Measurements from ENCODE around the gene TBC1D17.

TBC1D17 gene

GRCh38 chr19:49895566-49896297, 18.2 kb downstream of the TBC1D17 start:
- DNase-seq: no peak

DNA sequence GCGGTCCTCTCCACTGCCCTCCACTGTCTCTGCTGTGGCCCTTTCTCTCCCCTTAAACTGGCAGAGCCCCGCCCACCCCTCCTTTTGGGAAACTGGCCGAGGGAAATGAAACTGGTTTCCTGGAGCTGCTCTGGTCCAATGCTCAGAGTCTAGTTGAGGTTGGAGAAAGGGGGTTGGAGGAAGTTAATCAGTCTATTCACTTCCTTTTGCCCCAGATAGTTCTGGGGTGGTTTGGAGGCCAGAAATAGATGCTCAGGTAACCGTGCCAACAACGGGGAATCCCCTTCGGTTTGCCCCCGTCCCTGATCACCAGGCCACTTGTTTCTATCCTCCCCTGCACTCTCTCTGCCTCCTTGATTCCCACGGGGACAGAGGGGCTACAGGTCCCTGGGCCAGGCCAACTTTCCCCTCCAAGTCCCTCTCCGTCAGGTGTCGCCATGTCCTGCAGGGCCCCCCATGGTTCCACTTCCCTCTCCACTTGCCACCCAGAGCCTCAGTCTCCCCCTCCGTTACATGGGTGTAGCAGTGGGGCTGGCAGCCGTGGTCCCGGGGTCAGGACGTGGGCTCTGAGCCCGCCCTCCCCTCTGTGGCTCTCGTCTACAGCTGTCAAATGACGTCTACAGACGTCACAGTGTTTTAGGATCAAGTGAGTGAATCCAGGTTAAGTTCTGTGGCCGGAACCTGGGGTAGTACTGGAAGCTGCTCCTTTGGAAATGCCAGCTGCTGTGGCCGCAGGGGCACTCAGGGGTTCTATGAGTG, 19.5 kb downstream of the TBC1D17 start, which contains the start of gene IL4I1:
Gene IL4I1 (minus strand): TSS at position 25 of the 759 bp plus-strand sequence. CDS start 727 bp downstream, outside the sequence.
- DNase-seq: no peak

GRCh38 chr19:49904136-49904535, 26.6 kb downstream of the TBC1D17 start:
- DNase-seq: no peak

DNA sequence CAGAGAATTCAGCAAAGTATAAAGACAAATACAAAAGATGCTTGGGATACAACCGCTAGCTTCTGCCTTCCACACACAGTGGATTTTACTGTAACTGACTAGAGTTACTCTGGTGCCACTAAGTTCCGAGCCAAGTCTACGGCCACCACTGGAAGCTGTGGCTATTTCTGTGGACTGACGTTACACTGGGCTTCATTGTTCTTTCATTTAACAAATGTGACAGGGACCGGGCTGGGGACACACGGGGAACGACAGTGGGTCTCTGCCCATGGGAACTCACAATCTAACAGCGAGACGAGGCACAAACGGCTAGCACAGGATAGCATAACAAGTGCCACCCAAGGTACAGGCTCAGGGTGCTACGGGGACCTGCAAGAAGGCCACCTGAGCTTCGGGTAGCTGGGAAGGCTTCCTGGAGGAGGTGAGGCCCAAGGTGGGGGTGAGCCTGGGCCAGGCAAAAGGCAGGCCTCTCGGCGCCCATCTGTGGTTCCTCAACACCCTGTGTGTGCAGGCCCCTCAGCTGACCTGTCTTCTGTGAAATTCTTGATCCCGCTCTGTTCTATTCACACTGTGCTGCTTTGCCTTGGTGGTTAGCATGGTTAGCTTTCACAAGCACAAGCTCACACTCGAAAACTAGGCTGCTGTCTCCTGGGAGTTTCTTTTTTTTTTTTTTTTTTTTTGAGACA, 29.5 kb downstream of the TBC1D17 start:
- DNase-seq: no peak

DNA sequence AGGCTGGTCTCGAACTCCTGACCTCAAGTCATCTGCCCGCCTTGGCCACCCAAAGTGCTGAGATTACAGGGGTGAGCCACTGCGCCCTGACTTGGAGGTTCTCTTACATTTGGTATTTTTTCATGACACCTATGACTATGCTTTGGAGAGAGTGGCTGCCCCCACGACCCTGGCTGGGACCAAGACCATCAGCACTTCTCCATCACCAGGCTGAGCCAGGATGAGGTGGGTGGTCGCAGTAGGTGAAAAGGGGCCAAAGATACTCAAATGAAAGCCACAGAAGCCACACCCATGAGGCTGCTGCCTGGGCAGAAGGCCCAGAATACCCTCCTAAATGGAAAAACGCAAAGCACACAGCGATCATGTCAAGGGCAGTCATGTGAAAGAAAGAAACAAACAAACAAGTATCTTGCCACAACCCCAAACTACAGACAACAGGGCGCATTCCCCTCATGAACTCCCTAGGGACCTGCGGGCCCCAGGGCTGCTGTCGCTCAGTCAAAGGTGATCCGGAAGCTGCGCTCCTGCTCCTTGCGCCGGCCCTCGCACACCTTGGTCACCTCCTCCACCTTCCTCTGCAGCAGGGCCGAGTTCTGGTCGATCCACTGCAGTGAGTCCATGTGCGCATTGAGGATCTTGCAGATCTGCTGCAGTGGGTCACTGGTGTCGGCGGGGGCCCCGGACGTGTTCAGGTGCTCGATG, 30.4 kb downstream of the TBC1D17 start:
- DNase-seq: no peak

GRCh38 chr19:49908480-49909420, 31.2 kb downstream of the TBC1D17 start:
- no peak for DNase-seq

GRCh38 chr19:49910179-49910578, 32.7 kb downstream of the TBC1D17 start:
- no peak for DNase-seq

DNA sequence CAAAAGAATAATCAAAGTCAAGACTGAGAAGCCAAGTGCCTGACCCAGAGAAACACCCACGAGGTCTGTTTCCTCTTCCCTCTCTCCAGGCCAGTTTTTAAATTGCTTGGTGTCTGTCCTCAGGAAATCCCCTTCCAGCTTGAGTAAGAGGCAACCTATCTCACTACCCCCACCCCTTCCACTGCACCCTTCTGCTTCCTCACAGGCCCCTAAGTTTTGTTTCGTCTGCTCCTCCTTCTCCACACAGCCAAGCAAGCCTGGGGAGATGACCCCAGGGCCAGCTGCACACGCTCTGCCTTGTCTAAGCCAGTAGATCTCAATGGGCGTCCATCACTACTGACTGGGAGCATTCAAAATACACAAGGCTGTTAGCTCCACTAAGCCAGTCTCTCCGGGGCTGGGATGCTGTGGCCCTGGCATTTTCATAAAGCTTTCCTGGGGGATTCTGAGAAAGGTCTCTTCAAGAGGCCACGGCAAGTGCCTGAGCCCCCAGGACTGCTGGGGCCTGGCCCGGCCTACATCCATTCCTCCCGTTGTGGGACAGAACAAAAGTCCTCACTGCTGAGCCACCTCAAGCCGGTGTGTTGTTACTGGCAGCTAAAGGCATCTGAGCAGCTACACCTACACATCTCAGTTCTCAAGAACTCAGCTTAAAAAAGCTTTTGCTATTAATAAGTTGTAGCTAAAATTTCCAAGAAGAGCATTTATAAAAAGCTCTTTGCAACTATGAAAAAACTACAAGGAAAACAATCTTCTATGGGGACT, 34.1 kb downstream of the TBC1D17 start:
- DNase-seq: no peak

DNA sequence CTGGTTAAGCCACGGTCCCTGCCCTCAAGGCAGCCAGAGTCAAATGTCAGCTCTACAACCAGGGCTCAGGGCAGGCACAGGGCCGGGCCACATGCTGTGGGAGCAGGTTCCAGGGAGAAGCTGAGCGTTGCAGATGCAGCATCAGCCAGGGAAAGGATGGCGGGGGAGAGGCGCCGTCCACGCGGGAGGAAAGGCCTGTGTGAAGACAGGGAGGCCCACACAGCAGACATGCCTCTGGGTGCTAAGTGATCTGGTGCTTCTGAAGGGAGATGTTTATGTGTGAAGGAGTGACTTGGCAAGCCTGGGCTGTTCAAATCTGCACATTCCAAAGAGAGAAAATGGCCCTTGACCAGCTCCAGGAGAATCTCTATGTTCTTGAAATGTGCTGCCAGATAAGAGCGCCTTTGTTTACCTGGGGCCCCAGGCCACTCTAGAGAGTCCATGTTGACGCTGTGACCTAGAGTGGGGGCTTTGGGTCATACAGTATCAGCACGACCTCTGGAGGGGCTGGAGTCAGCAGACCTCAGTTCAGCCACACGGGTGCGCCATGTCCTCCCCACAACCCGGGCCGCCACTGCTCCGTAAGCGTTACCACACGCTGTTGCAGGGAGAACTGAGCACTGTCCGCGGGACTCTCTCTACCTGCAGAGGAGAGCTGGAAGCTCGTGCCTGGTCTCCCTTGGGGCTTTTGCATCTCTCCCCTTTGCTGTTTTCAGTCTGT, 35.6 kb downstream of the TBC1D17 start:
- no peak for DNase-seq

GRCh38 chr19:49913720-49914119, 36.2 kb downstream of the TBC1D17 start:
- no peak for DNase-seq

- DNase-seq: no peak
These were observed 37.8 kb downstream of the TBC1D17 start for GRCh38 chr19:49915271-49915670.

- DNase-seq: no peak
These were observed 39.6 kb downstream of the TBC1D17 start for GRCh38 chr19:49916839-49917733.

DNA sequence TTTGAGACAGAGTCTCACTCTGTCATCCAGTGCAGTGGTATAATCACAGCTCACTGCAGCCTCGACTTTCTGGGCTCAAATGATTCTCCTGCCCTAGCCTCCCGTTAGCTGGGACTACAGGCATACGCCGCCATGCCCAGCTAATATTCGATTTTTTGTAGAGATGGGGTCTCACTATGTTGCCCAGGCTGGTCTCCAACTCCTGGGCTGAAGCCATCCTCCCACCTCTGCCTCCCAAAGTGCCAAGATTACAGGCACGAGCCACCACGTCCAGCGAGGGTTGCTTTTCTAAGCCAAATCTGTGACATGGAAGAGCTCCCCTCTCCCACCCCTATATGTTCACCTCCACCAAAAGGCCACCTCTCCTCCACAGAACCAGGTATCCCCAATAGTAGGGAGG, 40.6 kb downstream of the TBC1D17 start:
- DNase-seq: no peak

DNA sequence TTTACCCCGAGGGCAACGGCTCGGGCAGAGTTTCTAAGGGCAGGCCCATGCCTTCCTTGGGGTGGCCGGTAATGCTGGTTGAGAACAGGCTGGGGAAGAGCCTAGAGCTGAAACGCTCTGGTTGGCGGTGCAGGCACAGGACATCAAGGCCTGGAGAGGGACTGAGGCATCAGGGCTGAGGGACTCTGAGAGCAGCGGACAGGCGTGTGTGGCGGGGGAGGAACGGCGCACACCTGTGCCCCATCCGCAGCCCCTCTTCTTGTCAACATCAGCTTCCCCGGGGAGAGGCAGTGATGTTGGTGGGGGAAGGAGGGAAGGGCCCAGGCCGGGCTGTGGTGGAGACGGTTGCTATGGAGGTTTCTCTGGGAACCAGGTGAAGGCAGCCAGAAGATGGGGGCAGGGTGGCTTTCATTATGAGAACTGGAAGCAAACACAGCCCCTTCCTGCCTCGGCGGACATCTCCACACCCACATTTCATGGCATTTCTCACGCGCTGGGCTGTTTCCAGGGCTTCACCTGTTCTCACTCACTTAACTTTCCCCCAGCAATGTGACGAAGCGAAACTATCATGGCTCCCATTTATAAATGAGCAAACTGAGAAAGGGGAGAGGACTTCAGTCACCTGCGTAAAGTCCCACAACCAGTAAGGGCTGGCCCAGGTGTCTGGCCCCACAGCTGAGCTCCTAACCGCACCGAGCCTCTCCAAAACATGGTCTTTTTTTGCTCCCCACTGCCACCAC, 43.3 kb downstream of the TBC1D17 start:
- no peak for DNase-seq

DNA sequence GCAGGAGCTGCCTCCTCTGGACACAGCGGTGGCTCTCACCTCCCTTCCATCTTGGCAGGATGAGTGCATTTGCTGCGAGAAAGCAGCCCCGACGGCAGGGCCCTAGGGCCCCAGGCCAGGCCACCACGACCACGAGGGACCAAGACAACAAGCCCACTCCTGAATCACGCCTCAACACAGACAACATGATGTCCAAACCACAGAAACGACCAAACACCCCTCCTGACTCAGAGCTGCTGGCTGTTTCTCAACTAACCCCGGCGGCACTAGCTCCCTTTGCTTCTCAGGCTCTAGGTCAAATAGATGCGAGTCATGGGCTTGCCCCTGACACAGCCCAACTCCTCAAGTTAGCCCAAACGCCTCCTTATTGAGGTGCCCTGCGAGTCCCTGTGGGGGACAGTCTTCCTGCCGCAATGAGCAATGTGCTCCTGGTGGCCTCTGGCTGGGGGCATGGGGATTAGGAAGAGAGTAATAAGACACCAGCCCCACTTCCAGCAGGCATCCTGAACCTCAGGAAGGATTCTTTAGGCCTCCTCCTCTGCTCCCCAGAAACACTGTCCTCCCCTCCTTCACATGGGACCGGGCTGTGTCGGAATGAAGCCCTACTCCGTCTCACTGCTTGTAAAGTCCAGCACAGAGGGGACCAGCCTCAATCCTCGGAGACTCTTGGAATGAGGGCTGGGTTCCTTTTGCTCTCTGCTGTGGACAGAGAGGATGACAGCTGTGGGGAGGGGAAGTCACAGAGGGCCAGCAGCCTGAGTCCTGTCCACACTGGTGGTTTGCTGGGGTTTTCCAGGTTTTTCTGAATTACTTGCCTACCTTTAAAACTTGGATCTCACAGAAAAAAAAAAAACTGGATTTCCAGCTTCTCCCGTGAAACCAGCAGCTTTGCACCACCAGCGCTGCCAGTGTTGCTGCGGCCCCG, 44.6 kb downstream of the TBC1D17 start:
- DNase-seq: no peak

GRCh38 chr19:49923055-49924003, 45.8 kb downstream of the TBC1D17 start:
- DNase-seq: no peak

Measured in NCI-H1105 (cell line).